ENCODE data around the gene SLC5A5. TPM values are rescaled to one million over a fixed set of nuclear protein-coding genes. Genes with fewer than 3 reads are reported as not detected.

SLC5A5 gene
- total and polyA plus RNA-seq, 2 of the 4 experiments (the other 2 are of a cell fraction): not detected

DNA sequence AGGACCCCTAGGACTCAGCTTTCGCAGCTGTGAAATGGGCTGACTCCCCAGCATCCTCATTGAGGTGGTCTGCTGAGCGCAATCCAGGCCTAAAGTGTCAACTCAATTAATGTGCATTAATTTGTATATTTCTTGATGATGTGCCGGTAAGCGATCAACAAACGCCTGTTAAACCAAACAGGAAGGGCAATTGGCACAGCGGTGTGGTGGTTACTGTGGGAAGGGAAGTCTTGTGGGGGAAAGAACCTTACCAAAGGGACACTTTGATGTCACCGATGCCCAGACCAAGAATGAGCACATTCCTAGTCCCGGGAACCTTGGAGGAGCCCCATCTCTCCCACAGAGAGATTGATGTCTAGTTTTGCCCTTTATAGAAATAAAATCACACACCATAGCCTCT, 25.6 kb upstream of the SLC5A5 start:
- H3K4me2 ChIP-seq (ENCODE audit: low read depth, low read length): no peak overlapping the region

More for the DNA sequence above, 25.6 kb upstream of the SLC5A5 start:
- no peak overlapping the region for H3K9ac ChIP-seq (ENCODE audit: low read depth, low read length)
- H3K9me3 ChIP-seq (ENCODE audit: control insufficient read depth, insufficient read depth, low read length): no peaks in the 10 kb centered on the region
- no peaks in the 10 kb centered on the region for H3K79me1 ChIP-seq (ENCODE audit: low read depth in 1 of 2, low read length in 2 of 2)
- TF ChIP-seq CHD1 (IDR thresholded peaks at IDR 0.05; ENCODE audit: low read depth, low read length): no peak
- TF ChIP-seq, protein P1, sequence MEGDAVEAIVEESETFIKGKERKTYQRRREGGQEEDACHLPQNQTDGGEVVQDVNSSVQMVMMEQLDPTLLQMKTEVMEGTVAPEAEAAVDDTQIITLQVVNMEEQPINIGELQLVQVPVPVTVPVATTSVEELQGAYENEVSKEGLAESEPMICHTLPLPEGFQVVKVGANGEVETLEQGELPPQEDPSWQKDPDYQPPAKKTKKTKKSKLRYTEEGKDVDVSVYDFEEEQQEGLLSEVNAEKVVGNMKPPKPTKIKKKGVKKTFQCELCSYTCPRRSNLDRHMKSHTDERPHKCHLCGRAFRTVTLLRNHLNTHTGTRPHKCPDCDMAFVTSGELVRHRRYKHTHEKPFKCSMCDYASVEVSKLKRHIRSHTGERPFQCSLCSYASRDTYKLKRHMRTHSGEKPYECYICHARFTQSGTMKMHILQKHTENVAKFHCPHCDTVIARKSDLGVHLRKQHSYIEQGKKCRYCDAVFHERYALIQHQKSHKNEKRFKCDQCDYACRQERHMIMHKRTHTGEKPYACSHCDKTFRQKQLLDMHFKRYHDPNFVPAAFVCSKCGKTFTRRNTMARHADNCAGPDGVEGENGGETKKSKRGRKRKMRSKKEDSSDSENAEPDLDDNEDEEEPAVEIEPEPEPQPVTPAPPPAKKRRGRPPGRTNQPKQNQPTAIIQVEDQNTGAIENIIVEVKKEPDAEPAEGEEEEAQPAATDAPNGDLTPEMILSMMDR (conservative IDR thresholded peaks at IDR 0.05; ENCODE audit: low read depth, low read length): no peak
- no peak for TF ChIP-seq RFX5 (IDR thresholded peaks at IDR 0.05; ENCODE audit: low read depth, low read length)
- TF ChIP-seq, protein P2, sequence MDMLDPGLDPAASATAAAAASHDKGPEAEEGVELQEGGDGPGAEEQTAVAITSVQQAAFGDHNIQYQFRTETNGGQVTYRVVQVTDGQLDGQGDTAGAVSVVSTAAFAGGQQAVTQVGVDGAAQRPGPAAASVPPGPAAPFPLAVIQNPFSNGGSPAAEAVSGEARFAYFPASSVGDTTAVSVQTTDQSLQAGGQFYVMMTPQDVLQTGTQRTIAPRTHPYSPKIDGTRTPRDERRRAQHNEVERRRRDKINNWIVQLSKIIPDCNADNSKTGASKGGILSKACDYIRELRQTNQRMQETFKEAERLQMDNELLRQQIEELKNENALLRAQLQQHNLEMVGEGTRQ (IDR thresholded peaks at IDR 0.05; ENCODE audit: low read depth, low read length): no peak
- TF ChIP-seq, protein P3, sequence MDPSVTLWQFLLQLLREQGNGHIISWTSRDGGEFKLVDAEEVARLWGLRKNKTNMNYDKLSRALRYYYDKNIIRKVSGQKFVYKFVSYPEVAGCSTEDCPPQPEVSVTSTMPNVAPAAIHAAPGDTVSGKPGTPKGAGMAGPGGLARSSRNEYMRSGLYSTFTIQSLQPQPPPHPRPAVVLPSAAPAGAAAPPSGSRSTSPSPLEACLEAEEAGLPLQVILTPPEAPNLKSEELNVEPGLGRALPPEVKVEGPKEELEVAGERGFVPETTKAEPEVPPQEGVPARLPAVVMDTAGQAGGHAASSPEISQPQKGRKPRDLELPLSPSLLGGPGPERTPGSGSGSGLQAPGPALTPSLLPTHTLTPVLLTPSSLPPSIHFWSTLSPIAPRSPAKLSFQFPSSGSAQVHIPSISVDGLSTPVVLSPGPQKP (IDR thresholded peaks at IDR 0.05; ENCODE audit: borderline replicate concordance, low read depth, low read length): no peak
- no TSS peak for BruUV-seq (replicated peaks)
- H3K9me1 ChIP-seq (ENCODE audit: insufficient read depth, low read length): no peaks in the 10 kb centered on the region
- no peak overlapping the region for H2AFZ ChIP-seq (replicated peaks; ENCODE audit: low read length, poor library complexity)
- H3K56ac ChIP-seq (ENCODE audit: extremely low read depth, insufficient read depth, low read length): no peak overlapping the region
- ChIA-PET CTCF (no interaction called here), POLR2A (ENCODE audit: unreplicated experiment) (no interaction called here)
- H2BK120ac ChIP-seq (ENCODE audit: low read depth, low read length): no peak overlapping the region
- H3K27me3 ChIP-seq (ENCODE audit: control insufficient read depth, insufficient read depth, low read length): peaks cover 2% of the 10 kb centered on the region; the same call in 1 of the 2 replicates
- H3K4me1 ChIP-seq (ENCODE audit: control insufficient read depth, insufficient read depth, low read length): peaks cover 8% of the 10 kb centered on the region
- no peak overlapping the region for H4K91ac ChIP-seq (ENCODE audit: insufficient read depth, low read depth, low read length)
- no peak overlapping the region for H2AK5ac ChIP-seq (ENCODE audit: low read depth, low read length)
- in situ Hi-C loops (cut with MboI; ENCODE audit: low sequenced_read_pairs): no loop called here
- WGBS, 2 experiments (ENCODE audit: extremely low coverage in 2 of 2, insufficient read length in 1 of 2): no CpG with 5 or more reads among the region's 8 CpGs
- intact Hi-C loops (cut with micrococcal nuclease): no loop called here
- no peak overlapping the region for H3K14ac ChIP-seq (replicated peaks; ENCODE audit: low read depth, low read length)
- no peak overlapping the region for H3K4ac ChIP-seq (ENCODE audit: low read depth, low read length)
- H2BK15ac ChIP-seq (ENCODE audit: low read depth, low read length): no peak overlapping the region
- H3K18ac ChIP-seq (ENCODE audit: low read depth, low read length): no peak overlapping the region
- H4K5ac ChIP-seq (ENCODE audit: low read depth, low read length): no peak overlapping the region
- no peaks in the 10 kb centered on the region for H3K36me3 ChIP-seq (ENCODE audit: control insufficient read depth, insufficient read depth, low read length)
- dilution Hi-C loops (cut with HindIII; ENCODE audit: low sequenced_read_pairs, unreplicated experiment): no loop called here
- no peak overlapping the region for H2AK9ac ChIP-seq (replicated peaks; ENCODE audit: low read depth, low read length, poor library complexity)
- H3K23ac ChIP-seq (ENCODE audit: low read depth, low read length): no peak overlapping the region
- ATAC-seq (ENCODE audit: low read depth): no peak
- H2BK20ac ChIP-seq (ENCODE audit: low read depth, low read length): no peak overlapping the region
- H3K27ac ChIP-seq (ENCODE audit: insufficient read depth, low read length): no peak overlapping the region
- no peaks in the 10 kb centered on the region for H4K20me1 ChIP-seq (ENCODE audit: insufficient read depth, low read length)
- no peak overlapping the region for H3K4me3 ChIP-seq (ENCODE audit: insufficient read depth, low read depth, low read length)
- no peak overlapping the region for H4K8ac ChIP-seq (ENCODE audit: low read depth in 2 of 2, low read length in 2 of 2)
- DNase-seq: no peak
- H2BK5ac ChIP-seq (ENCODE audit: low read depth, low read length, poor library complexity, severe bottlenecking): no peak overlapping the region
